GM10248 (cell line): ENCODE results near the gene APOA5.

Source experiments
- CTCF ChIA-PET: fragments of 300-600 bp; sonication (Branson Sonifier 250); formaldehyde crosslinking; extraction: SDS; loops from one replicate; lab custom pipeline; 2021; ENCODE audit warnings: antibody characterized with exemption; lab: Yijun Ruan, JAX
- POLR2A ChIA-PET: fragments of 350-650 bp; sonication (Branson Sonifier 250); formaldehyde crosslinking; extraction: SDS; loops from one replicate; lab custom pipeline; 2020; ENCODE audit warnings: antibody characterized with exemption; lab: Yijun Ruan, JAX
- DNase-seq: peaks from one replicate; pipeline ENCODE4 v3.0.0; 2012; ENCODE audit errors: extremely low spot score
- CTCF ChIP-seq: IDR thresholded peaks from 2 replicates; pipeline ENCODE4 v1.5.1; 2012; ENCODE audit warnings: mild to moderate bottlenecking, low read depth; ENCODE audit errors: extremely low read depth, missing control alignments, control extremely low read depth

APOA5 gene

DNA sequence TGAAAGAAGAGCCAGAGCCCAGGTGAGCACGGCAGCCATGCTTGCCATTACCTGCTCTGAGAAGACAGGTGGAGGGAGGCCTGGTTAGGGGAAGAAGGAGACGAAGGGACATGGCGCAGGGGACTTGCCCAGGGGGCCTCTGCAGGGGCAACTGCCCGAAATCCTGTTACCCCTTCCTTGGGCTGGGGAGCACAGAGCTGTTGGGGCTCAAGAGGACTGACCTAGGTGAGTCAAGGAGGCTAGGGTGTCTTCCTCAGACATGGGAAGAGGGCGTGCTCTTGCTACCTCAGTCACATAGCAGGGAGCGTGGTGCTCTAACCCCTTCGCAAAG, at the start of gene APOA5:
TSS of gene APOA5 (minus strand) at position 67 of the 331 bp plus-strand sequence. CDS start at position 48, 19 bp downstream.
- POLR2A ChIA-PET: no interaction called here
- CTCF ChIA-PET: interaction anchor here (0.6 to 10.2 kb wide), 44 partner anchors 8 to 440 kb away, joined by 3 to 100 read pairs (median 6); partner anchors contain the start of genes APOA1, APOA4, BUD13 and PAFAH1B2
- no peak for DNase-seq
- no peak for TF ChIP-seq CTCF

DNA sequence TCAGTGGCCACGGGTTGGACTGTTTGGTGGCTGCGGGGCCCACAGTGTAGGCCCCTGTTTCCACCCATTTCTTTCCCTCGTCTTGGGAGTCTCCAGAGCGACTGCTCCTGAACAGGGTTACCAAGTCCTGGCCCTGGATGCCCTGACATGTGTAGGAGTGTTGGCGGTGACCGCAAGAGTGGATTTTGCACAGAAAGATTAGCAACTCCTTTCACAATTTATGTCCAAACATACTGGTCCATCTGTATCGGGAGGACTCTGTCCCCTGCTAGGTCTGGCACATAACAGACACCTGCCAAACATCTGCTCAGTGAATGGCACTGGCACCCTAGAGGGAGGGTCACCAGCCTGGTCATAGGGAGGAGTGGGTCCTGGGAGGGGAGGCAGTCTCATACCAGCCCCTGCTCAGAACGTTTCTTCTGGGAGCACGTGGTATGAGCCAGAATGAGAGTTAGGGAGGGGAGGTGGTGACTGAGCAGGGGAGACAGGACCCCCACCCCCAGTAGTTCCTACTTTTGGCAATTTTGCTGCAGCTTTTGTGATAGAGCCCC, 49.1 kb upstream of the APOA5 start:
- TF ChIP-seq CTCF: no peak
- DNase-seq: no peak
- CTCF ChIA-PET: interaction anchor here (1.3 to 1.4 kb wide), 2 partner anchors 18 to 49 kb away, joined by 3 to 4 read pairs; partner anchors contain the start of genes APOA4 and APOA5
- POLR2A ChIA-PET: no interaction called here

- POLR2A ChIA-PET: no interaction called here
- DNase-seq: no peak
- CTCF ChIA-PET: interaction anchor here (1.2 to 1.6 kb wide), 5 partner anchors 10 to 49 kb away, joined by 3 to 4 read pairs (median 4); partner anchors contain the start of genes APOA4 and APOA5
- TF ChIP-seq CTCF: peak; percentile 2
These were observed 48.6 kb upstream of the APOA5 start for GRCh38 chr11:116840224-116840745.

- no peak for TF ChIP-seq CTCF
- ChIA-PET POLR2A (no interaction called here), CTCF (interaction anchor here (1.4 to 6.3 kb wide), 4 partner anchors 12 to 48 kb away, joined by 3 to 100 read pairs (median 27); partner anchors contain the start of genes APOA4, APOA5 and ZPR1)
- no peak for DNase-seq
These were observed 46.8 kb upstream of the APOA5 start for GRCh38 chr11:116838321-116839084.

GRCh38 chr11:116837231-116838091, 45.8 kb upstream of the APOA5 start, which contains the start of gene APOA1:
Gene APOA1 (minus strand): TSS chr11:116837622. CDS start chr11:116837387, 235 bp downstream.
- no peak for DNase-seq
- ChIA-PET POLR2A (no interaction called here), CTCF (interaction anchor here (1.4 to 6.3 kb wide), 7 partner anchors 8 to 102 kb away, joined by 3 to 100 read pairs (median 15); partner anchors contain the start of genes APOA4, APOA5 and ZPR1)
- TF ChIP-seq CTCF: no peak

- ChIA-PET POLR2A (no interaction called here), CTCF (interaction anchor here (1.0 to 6.3 kb wide), 22 partner anchors 9 to 345 kb away, joined by 3 to 100 read pairs (median 7); partner anchors contain the start of genes APOA4, APOA5 and ZPR1)
- DNase-seq: no peak
- TF ChIP-seq CTCF: no peak
These were observed 44.9 kb upstream of the APOA5 start for GRCh38 chr11:116836632-116836991.
